NCI-H1417 (cell line): Measurements from ENCODE around the gene PAK2.
"Not testable (repeated sequence)": the region's sequence is repeated elsewhere in the genome, so short reads cannot be mapped to it uniquely, and the experiment has no call there.

ENCODE experiments used
- DNase-seq, 3 experiments: peaks; one replicate each; lab custom pipeline; 2025; lab: John Stamatoyannopoulos, UW

The PAK2 gene

GRCh38 chr3:196788528-196788927 lies 48.9 kb downstream of the PAK2 start:
- DNase-seq, result peak in 1 of 3 experiments; percentile 11

GRCh38 chr3:196789885-196790359 lies 50.3 kb downstream of the PAK2 start:
- no peak for DNase-seq

GRCh38 chr3:196790636-196791035 lies 51.0 kb downstream of the PAK2 start:
- no peak for DNase-seq

- DNase-seq, result no peak
Observed at GRCh38 chr3:196792771-196793170, 53.1 kb downstream of the PAK2 start.

GRCh38 chr3:196793246-196793645 lies 53.6 kb downstream of the PAK2 start:
- DNase-seq, result no peak

GRCh38 chr3:196794467-196794866 lies 54.8 kb downstream of the PAK2 start:
- no peak for DNase-seq

GRCh38 chr3:196796317-196796716 lies 56.7 kb downstream of the PAK2 start:
- no peak for DNase-seq

GRCh38 chr3:196800742-196801434 lies 61.2 kb downstream of the PAK2 start:
- no peak for DNase-seq

- no peak for DNase-seq
Observed at GRCh38 chr3:196803891-196804468, 64.3 kb downstream of the PAK2 start.

- DNase-seq, result no peak
Observed at GRCh38 chr3:196804773-196805172, 65.1 kb downstream of the PAK2 start.

- no peak for DNase-seq
Observed at GRCh38 chr3:196810963-196811581, 71.4 kb downstream of the PAK2 start.

- DNase-seq, result no peak
Observed at GRCh38 chr3:196812853-196813252, 73.2 kb downstream of the PAK2 start.

- DNase-seq, result no peak
Observed at GRCh38 chr3:196813903-196814302, 74.2 kb downstream of the PAK2 start.

GRCh38 chr3:196821806-196822355 lies 82.2 kb downstream of the PAK2 start:
- DNase-seq, result no peak

GRCh38 chr3:196829651-196830050 lies 90.0 kb downstream of the PAK2 start:
- not testable (repeated sequence) for DNase-seq

- DNase-seq, result no peak
Observed at GRCh38 chr3:196835086-196835485, 95.4 kb downstream of the PAK2 start.

GRCh38 chr3:196836626-196837025 lies 97.0 kb downstream of the PAK2 start:
- DNase-seq, result not testable (repeated sequence)

- peak; percentile 13 to 69 (median 54) for DNase-seq
Observed at GRCh38 chr3:196837819-196838420, 98.3 kb downstream of the PAK2 start.

GRCh38 chr3:196839351-196839750 lies 99.7 kb downstream of the PAK2 start:
- not testable (repeated sequence) for DNase-seq

GRCh38 chr3:196842567-196843434 lies 103.1 kb downstream of the PAK2 start:
- DNase-seq, result no peak

- DNase-seq, result no peak
Observed at GRCh38 chr3:196843435-196844110, 103.9 kb downstream of the PAK2 start.
